Spinal cord (tissue), 10 donors: ENCODE data around the gene GPC6. TPM values are rescaled to one million over a fixed set of nuclear protein-coding genes. Genes with fewer than 3 reads are reported as not detected.
A peak's percentile ranks its signal among the peaks of the same experiment; 100 is the strongest.
"Not testable (repeated sequence)": the region's sequence is repeated elsewhere in the genome, so short reads cannot be mapped to it uniquely, and the experiment has no call there.

Experiments used
- DNase-seq, 6 donors: peaks; one replicate each; pipeline versions ENCODE4 v3.0.0 to v3.0.0-alpha.2; 2013 to 2015; ENCODE audit warnings: low spot score in 6 of 6, low read depth in 4 of 6
- H3K27ac ChIP-seq: one replicate; pipeline ENCODE4 v1.5.1; 2013; ENCODE audit warnings: low read depth, low read length, control low read depth
- H3K27me3 ChIP-seq: one replicate; pipeline ENCODE4 v1.6.1; 2013; ENCODE audit warnings: low read length; ENCODE audit not compliant: control insufficient read depth, insufficient read depth
- H3K36me3 ChIP-seq: one replicate; pipeline ENCODE4 v1.6.1; 2013; ENCODE audit warnings: low read length; ENCODE audit not compliant: control insufficient read depth, insufficient read depth
- H3K4me1 ChIP-seq: one replicate; pipeline ENCODE4 v1.6.1; 2013; ENCODE audit warnings: low read length; ENCODE audit not compliant: control insufficient read depth, insufficient read depth
- H3K4me3 ChIP-seq: one replicate; pipeline ENCODE4 v1.5.1; 2013; ENCODE audit warnings: low read depth, low read length, control low read depth
- H3K9me3 ChIP-seq: one replicate; pipeline ENCODE4 v1.6.1; 2013; ENCODE audit warnings: low read length; ENCODE audit not compliant: control insufficient read depth, insufficient read depth
- WGBS: methylation state at CpG from one replicate; pipeline ENCODE4 v1.1.5; 2013; ENCODE audit warnings: missing lambda C conversion rate; ENCODE audit not compliant: insufficient coverage; 5-methylcytosine and 5-hydroxymethylcytosine counted together
- polyA plus RNA-seq, 2 donors: library from polyadenylated mRNA; unstranded; fragments of 120-200 nt; gene quantifications; one replicate each; pipeline ENCODE4 v1.2.1, GENCODE V29; 2013; ENCODE audit not compliant: insufficient read length in 2 of 2
- total RNA-seq, 2 donors: library from RNA; depleted of rRNA in 1 of 2; stranded (reverse); fragments of 120-200 nt in 1 of 2; fragments of >200 nt in 1 of 2; gene quantifications; one replicate each; pipeline versions ENCODE4 v1.2.3 to v1.2.4, GENCODE V29; 2013 to 2014
- donor health status: healthy.

Gene GPC6
- total and polyA plus RNA-seq, 4 donors: 19.8 to 109 (median 46.0) TPM

DNA sequence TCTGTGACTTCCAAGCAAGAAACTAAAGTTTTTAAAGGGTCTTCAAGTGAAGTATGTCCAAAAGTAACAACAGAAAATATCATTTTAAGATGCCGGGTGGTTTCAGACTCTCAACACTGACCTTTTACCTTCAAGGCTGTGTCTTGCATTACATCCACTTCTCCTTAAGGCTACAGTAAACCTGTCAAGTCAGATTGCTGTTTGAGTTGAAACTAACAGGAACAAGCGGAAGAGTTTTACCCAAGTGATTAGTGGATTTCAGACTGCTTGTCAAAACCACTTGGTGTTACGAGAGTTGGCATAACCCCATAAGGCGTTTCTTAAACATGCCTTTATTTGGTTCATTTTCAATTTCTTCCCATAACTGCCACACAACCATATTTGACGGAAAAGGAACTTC is 969.8 kb downstream of the GPC6 start:
- Histone ChIP-seq H3K27ac (no peak overlapping the region), H3K36me3 (no peaks in the 10 kb centered on the region), H3K4me3 (no peak overlapping the region), H3K9me3 (no peaks in the 10 kb centered on the region), H3K27me3 (no peaks in the 10 kb centered on the region), H3K4me1 (no peaks in the 10 kb centered on the region)
- no CpG with 5 or more reads among the region's 5 CpGs for WGBS
- DNase-seq: no peak

- Histone ChIP-seq H3K27me3 (no peaks in the 10 kb centered on the region), H3K36me3 (no peaks in the 10 kb centered on the region), H3K9me3 (no peaks in the 10 kb centered on the region), H3K4me3 (no peak overlapping the region), H3K27ac (no peak overlapping the region), H3K4me1 (no peaks in the 10 kb centered on the region)
- DNase-seq: peak in 1 of 6 donors; percentile 52
- 82% methylated on average over 2 of the region's 4 CpGs for WGBS
Measured at GRCh38 chr13:94198681-94199080, 972.1 kb downstream of the GPC6 start.

DNA sequence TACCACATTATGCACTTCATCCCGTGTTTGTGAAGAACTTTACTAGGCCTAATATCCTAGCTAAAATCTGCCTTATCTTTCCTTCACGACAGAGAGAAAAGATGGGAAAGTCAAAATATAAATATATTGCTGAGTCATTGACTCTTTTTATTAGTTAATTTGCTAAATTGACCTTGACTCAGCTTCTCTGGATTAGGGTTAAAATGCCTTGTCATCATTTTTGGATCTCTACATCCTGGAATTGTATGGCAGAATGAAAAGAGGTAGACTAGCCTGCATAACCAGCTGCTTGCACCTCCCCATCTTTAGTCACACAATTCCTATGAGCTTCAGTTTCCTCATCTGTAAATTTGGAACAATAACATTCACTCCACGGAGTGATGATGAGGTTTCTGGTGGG is 972.5 kb downstream of the GPC6 start:
- no peaks in the 10 kb centered on the region for H3K4me1 ChIP-seq
- WGBS: no CpG with 5 or more reads among the region's 3 CpGs
- no peaks in the 10 kb centered on the region for H3K27me3 ChIP-seq
- H3K4me3 ChIP-seq: no peak overlapping the region
- no peaks in the 10 kb centered on the region for H3K36me3 ChIP-seq
- no peaks in the 10 kb centered on the region for H3K9me3 ChIP-seq
- H3K27ac ChIP-seq: no peak overlapping the region
- no peak for DNase-seq

DNA sequence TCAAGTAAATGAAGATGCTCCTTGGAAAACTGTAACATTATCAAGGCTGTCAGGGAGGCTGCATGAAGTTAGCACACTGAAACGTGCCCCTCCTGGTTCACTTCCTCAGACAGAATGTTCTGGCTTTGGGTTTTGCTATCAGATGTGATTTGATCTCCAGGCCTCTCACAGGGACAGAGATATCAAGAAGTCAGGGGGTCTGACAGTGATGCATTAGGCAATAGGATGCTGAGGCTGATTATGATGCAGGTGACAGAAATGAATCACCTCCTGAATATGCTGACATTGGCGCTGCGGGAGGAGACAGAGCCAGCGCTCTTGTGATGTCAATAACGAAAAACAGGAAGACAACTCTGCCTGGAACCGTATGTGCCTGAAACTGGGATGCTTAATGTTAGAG is 974.4 kb downstream of the GPC6 start:
- WGBS: 100% methylated on average over 3 of the region's 6 CpGs
- no peak for DNase-seq
- H3K36me3 ChIP-seq: no peaks in the 10 kb centered on the region
- no peak overlapping the region for H3K27ac ChIP-seq
- H3K4me1 ChIP-seq: no peaks in the 10 kb centered on the region
- no peak overlapping the region for H3K4me3 ChIP-seq
- H3K9me3 ChIP-seq: no peaks in the 10 kb centered on the region
- no peaks in the 10 kb centered on the region for H3K27me3 ChIP-seq

- WGBS: no CpG with 5 or more reads among the region's 2 CpGs
- H3K27ac ChIP-seq: no peak overlapping the region
Measured at GRCh38 chr13:94204163-94204562, 977.6 kb downstream of the GPC6 start.

GRCh38 chr13:94204946-94205345 is 978.3 kb downstream of the GPC6 start:
- Histone ChIP-seq H3K4me3 (no peak overlapping the region), H3K4me1 (no peaks in the 10 kb centered on the region), H3K36me3 (no peaks in the 10 kb centered on the region), H3K9me3 (no peaks in the 10 kb centered on the region), H3K27me3 (no peaks in the 10 kb centered on the region), H3K27ac (no peak overlapping the region)
- DNase-seq: no peak
- WGBS: no CpG with 5 or more reads among the region's 2 CpGs

More at GRCh38 chr13:94204163-94204562, 977.6 kb downstream of the GPC6 start:
- Histone ChIP-seq H3K9me3 (no peaks in the 10 kb centered on the region), H3K27me3 (no peaks in the 10 kb centered on the region), H3K36me3 (no peaks in the 10 kb centered on the region), H3K4me1 (no peaks in the 10 kb centered on the region), H3K4me3 (no peak overlapping the region)
- DNase-seq: no peak

- no peaks in the 10 kb centered on the region for H3K4me1 ChIP-seq
- no peaks in the 10 kb centered on the region for H3K27me3 ChIP-seq
- H3K9me3 ChIP-seq: no peaks in the 10 kb centered on the region
- no peak for DNase-seq
- no peak overlapping the region for H3K4me3 ChIP-seq
- H3K36me3 ChIP-seq: no peaks in the 10 kb centered on the region
- H3K27ac ChIP-seq: no peak overlapping the region
- WGBS: no CpG with 5 or more reads among the region's 3 CpGs
Measured at GRCh38 chr13:94205896-94206295, 979.3 kb downstream of the GPC6 start.

DNA sequence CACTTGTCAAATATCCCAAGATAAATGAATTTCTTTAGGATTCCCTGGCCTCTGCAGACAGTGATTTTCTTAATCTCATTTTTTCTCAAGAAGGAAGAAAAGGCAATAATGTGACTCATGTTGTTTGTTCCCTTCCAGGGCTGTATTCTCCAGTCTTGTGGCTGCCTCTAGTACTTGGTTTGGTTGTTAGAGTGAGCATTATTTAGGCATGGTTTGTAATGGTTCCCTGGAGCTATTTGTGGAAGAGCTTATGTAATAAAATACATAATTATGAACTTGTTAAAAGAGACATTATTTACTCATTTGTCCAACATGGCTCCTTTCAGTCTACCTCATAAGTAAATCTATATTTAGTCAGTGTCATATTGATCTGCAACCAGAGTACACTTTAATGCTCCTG is 982.5 kb downstream of the GPC6 start:
- Histone ChIP-seq H3K27ac (no peak overlapping the region), H3K36me3 (no peaks in the 10 kb centered on the region), H3K27me3 (no peaks in the 10 kb centered on the region), H3K9me3 (peaks cover 2% of the 10 kb centered on the region), H3K4me3 (no peak overlapping the region), H3K4me1 (no peaks in the 10 kb centered on the region)
- peak in 1 of 6 donors; percentile 55 for DNase-seq

DNA sequence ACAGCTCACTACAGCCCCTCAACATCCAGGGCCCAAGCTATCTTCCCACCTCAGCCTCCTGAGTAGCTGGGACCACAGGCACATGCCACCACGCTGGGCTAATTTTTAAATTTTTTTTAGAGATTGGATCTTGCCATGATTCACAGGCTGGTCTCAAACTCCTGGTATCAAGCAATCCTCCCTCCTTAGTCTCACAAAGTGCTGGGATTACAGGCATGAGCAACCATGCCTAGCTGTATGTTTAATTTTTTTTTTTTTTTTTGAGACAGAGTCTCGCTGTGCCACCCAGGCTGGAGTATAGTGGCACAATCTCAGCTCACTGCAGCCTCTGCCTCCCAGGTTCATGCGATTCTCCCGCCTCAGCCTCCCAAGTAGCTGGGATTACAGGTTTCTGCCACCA is 983.3 kb downstream of the GPC6 start:
- H3K27ac ChIP-seq, DNase-seq, H3K9me3 ChIP-seq, H3K4me3 ChIP-seq, H3K27me3 ChIP-seq, H3K4me1 ChIP-seq, H3K36me3 ChIP-seq: not testable (repeated sequence)
- WGBS: 95% methylated on average over 4 of the region's 4 CpGs

- no peak overlapping the region for H3K4me3 ChIP-seq
- no CpG with 5 or more reads among the region's 5 CpGs for WGBS
- no peak overlapping the region for H3K27ac ChIP-seq
- no peaks in the 10 kb centered on the region for H3K36me3 ChIP-seq
- peaks cover 2% of the 10 kb centered on the region for H3K9me3 ChIP-seq
- DNase-seq: no peak
- H3K27me3 ChIP-seq: no peaks in the 10 kb centered on the region
- H3K4me1 ChIP-seq: no peaks in the 10 kb centered on the region
Measured at GRCh38 chr13:94210816-94211215, 984.2 kb downstream of the GPC6 start.
